Caki2 (cell line): ENCODE measurements around the gene KANSL3. TPM values are rescaled to one million over a fixed set of nuclear protein-coding genes. Genes with fewer than 3 reads are reported as not detected.
"Not testable (repeated sequence)": the region's sequence is repeated elsewhere in the genome, so short reads cannot be mapped to it uniquely, and the experiment has no call there.

Experiments used
- DNase-seq: peaks from one replicate; pipeline ENCODE4 v3.0.0-alpha.2; 2015; ENCODE audit warnings: low read depth
- in situ Hi-C: cut with HindIII; loops from 2 replicates; pipeline ENCODE4 v1.10.0; 2016; ENCODE audit warnings: low sequenced_read_pairs, low pct_unique_long_range_greater_than_20kb, mixed read lengths
- total RNA-seq: library from RNA; depleted of rRNA; stranded (reverse); fragments of >200 nt; shearing (Covaris generic); gene quantifications from 2 replicates; pipeline ENCODE4 v1.2.3, GENCODE V29; 2014; ENCODE audit warnings: low replicate concordance; rRNA removed

The KANSL3 gene
- total RNA-seq, result 51.5 and 56.1 TPM in 2 replicates

GRCh38 chr2:96638144-96639121 lies at the start of gene KANSL3:
TSS of gene KANSL3 (minus strand) at chr2:96638312. CDS start at chr2:96637135, 1,177 bp downstream.
- in situ Hi-C loops, result no loop called here

GRCh38 chr2:96687266-96687665 lies 49.2 kb upstream of the KANSL3 start:
- in situ Hi-C loops, result no loop called here
- DNase-seq, result no peak

More at GRCh38 chr2:96638144-96639121, at the start of gene KANSL3:
- DNase-seq, result peak; percentile 98

- in situ Hi-C loops, result no loop called here
- no peak for DNase-seq
Observed at GRCh38 chr2:96685577-96686459, 47.7 kb upstream of the KANSL3 start.

- in situ Hi-C loops, result no loop called here
- DNase-seq, result no peak
Observed at GRCh38 chr2:96684883-96685576, 46.9 kb upstream of the KANSL3 start.

- in situ Hi-C loops, result no loop called here
- no peak for DNase-seq
Observed at GRCh38 chr2:96683972-96684820, 46.1 kb upstream of the KANSL3 start.

- in situ Hi-C loops, result no loop called here
- no peak for DNase-seq
Observed at GRCh38 chr2:96683307-96683706, 45.2 kb upstream of the KANSL3 start.

GRCh38 chr2:96681540-96681939 lies 43.4 kb upstream of the KANSL3 start:
- no peak for DNase-seq
- in situ Hi-C loops, result no loop called here

GRCh38 chr2:96680561-96681141 lies 42.5 kb upstream of the KANSL3 start:
- no peak for DNase-seq
- in situ Hi-C loops, result no loop called here

- in situ Hi-C loops, result no loop called here
- DNase-seq, result no peak
Observed at GRCh38 chr2:96679848-96680247, 41.7 kb upstream of the KANSL3 start.

- no peak for DNase-seq
Observed at GRCh38 chr2:96669539-96670215, 31.6 kb upstream of the KANSL3 start.

GRCh38 chr2:96668771-96669170 lies 30.7 kb upstream of the KANSL3 start:
- in situ Hi-C loops, result no loop called here

More at GRCh38 chr2:96669539-96670215, 31.6 kb upstream of the KANSL3 start:
- in situ Hi-C loops, result no loop called here

GRCh38 chr2:96665717-96666116 lies 27.6 kb upstream of the KANSL3 start:
- DNase-seq, in situ Hi-C loops: not testable (repeated sequence)

More at GRCh38 chr2:96668771-96669170, 30.7 kb upstream of the KANSL3 start:
- DNase-seq, result no peak

GRCh38 chr2:96665083-96665569 lies 27.0 kb upstream of the KANSL3 start:
- DNase-seq, result peak; percentile 97
- in situ Hi-C loops, result no loop called here

- in situ Hi-C loops, result no loop called here
- DNase-seq, result no peak
Observed at GRCh38 chr2:96664366-96664925, 26.3 kb upstream of the KANSL3 start.

- in situ Hi-C loops, result no loop called here
- DNase-seq, result no peak
Observed at GRCh38 chr2:96663829-96664228, 25.7 kb upstream of the KANSL3 start.

- in situ Hi-C loops, result no loop called here
- DNase-seq, result no peak
Observed at GRCh38 chr2:96663177-96663576, 25.1 kb upstream of the KANSL3 start.
